HG03095 (cell line): ENCODE measurements around the gene PAN2.
"Not testable (repeated sequence)": the region's sequence is repeated elsewhere in the genome, so short reads cannot be mapped to it uniquely, and the experiment has no call there.

ENCODE experiments used
- ATAC-seq: cut with Tn5 transposase; IDR thresholded peaks from one replicate; pipeline ENCODE4 v1.9.1; 2021; ENCODE audit warnings: moderate library complexity; ENCODE audit not compliant: unreplicated experiment

The PAN2 gene

DNA sequence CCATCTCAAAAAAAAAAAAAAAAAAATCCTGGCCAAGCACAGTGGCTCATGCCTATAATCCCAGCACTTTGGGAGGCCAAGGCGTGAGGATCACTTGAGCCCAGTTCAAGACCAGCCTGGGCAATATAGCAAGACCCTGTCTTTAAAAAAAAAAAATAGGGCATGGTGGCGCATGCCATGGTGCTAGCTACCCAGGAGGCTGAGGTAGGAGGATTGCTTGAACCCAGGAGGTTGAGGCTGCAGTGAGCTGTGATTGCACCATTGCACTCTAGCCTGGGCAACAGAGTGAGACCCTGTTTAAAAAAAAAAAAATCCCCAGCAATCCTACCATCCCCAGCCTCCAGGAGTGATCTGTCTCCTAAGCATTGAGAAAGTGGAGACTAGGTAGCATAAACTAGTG lies 8.5 kb upstream of the PAN2 start:
- not testable (repeated sequence) for ATAC-seq

DNA sequence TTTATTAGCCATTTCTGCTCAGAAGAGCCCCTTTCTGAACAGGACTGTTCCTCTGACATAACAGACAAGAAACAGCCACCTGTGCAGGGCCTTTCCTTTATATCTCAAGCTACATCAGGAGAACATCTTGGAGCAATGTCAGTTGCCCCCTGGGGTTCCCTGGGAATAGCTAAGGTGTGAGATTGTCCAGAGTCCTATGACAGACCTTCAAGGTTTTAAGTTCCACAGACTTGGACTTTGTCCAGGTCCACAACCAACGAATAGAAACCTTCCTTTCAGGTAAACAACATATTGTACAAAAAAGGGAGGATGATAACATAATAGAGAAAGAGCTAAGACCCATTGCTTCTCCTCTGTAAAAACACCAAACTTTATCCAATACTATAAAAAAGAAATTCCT lies 7.8 kb upstream of the PAN2 start:
- no peak for ATAC-seq

DNA sequence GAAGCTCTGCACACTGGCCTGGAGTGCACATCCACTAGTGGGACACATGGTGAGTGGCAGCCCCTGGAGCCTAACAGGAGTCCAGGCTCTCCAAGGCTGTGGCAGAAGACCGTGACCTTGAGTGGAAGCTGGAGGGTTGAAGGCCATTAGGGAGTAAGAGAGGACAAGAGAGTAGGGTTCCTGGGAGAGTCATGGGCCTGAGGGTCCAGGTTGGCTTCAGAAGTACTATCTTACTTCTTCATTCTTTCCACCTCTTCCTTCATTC lies 5.3 kb upstream of the PAN2 start:
- no peak for ATAC-seq

DNA sequence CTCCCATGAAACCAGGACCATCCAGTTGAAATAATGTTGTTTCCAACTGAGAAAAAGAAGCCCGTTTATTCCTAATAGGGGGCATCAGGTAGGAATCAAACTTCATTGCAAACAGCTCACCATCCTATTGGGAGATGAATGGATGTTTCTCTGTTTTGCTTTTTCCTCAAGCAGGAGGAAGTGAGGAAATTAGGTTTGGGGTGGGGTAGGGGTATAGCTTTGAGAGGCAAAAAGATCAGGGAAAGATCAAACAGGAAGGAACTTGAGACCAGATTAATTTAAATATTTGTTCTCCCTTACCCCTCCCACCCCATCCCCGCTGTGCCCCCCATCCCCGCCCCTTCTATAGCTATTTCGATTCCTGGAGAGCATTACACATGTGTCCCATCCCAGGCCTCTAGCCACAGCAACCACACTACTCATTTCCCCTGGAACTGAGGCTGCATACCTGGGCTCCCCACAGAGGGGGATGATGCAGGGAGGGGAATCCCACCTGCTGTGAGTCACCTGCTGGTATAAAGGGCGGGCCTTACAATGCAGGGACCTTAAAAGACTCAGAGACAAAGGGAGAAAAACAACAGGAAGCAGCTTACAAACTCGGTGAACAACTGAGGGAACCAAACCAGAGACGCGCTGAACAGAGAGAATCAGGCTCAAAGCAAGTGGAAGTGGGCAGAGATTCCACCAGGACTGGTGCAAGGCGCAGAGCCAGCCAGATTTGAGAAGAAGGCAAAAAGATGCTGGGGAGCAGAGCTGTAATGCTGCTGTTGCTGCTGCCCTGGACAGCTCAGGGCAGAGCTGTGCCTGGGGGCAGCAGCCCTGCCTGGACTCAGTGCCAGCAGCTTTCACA lies 4.7 kb upstream of the PAN2 start, which contains the start of gene IL23A:
IL23A (plus strand) TSS at position 577 of the 850 bp plus-strand sequence; CDS start at position 738, 161 bp downstream.
- peak; percentile 40 for ATAC-seq

DNA sequence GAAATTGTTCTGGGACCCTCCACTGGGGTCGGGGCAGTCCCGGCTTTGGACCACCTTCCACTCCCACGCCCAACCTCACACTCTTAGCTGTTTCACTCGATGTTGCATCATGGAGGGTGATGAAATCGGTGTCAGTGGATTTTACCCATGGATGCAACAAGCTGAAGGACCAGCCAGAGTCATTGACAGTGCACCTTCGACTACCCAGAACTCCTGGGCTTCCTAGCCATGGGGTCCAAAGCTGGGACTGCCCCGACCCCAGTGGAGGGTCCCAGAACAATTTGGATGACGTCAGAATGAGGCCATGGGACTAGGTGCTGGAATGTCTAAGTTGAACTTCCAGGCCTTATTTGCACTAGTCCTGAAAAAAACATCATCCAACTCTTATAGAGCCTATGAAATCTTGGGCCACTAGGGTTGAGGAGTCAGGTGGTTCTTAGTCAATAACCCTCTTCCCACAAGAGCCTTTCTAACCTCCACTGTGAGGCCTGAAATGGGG lies 4.0 kb upstream of the PAN2 start:
- no peak for ATAC-seq

DNA sequence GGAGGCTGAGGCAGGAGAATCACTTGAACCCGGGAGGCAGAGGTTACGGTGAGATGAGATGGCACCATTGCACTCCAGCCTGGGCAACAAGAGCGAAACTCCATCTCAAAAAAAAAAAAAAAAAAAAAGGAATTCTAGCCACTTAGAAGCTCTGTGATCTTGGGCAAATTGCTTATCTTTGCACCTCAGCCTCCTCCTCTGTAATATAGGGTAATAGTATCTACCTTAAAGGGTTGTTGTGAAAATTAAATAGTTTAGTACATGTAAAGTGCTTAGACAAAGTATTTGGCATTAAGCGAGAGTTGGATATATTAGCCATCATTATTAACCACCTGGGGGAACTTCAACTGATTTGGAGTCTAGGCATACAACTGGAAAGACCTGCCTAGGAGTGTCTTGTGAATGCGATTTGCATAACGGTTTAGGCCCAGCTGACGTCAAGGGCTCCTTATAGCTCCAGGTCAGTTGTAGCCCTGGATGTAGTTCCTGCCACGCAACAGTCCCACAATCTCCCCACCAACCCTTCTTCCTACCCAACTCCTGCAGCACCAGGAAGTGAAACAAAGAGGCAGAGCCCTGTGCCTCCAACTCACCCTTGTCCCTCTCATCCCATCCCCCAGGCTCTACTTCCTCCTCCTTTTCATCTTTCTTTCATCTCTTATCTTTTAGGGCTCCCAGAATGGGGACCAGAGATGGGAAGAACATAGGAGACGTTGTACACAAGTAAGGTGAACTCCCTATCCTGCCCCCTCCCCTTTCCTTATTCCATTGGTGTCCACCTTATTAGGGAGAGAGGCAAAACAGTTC lies 2.8 kb upstream of the PAN2 start:
- no peak for ATAC-seq

DNA sequence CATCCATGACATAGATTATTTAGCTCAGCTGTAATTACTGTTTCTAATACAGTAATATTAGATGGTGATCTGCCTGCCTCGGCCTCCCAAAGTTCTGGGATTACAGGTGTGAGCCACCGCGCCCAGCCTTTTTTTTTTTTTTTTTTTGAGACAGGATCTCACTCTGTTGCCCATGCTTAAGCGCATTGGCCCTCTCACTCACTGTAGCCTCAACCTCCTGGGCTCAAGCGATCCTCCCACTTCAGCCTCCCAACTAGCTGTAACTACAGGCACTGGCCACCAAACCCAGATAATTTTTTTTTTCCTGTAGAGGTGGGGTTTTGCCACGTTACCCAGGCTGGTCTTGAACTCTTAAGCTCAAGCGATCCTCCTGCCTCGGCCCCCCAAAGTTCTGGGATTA lies 1.7 kb upstream of the PAN2 start:
- ATAC-seq, result not testable (repeated sequence)

DNA sequence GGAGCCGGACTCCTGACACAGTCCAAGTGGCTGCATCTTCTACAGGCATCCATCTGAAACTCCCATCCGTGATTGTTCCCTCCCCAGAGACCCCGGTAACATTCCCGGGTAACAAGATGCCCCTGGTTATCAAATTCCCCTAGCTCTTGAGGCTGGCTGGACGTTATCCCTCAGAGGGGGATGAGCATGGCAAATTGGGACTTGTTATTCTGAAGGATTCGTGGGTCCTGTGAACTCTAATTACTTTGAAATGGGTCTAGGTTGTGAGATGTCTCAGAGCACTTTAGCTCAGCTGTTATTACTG lies 642 bp upstream of the PAN2 start:
- ATAC-seq, result no peak

DNA sequence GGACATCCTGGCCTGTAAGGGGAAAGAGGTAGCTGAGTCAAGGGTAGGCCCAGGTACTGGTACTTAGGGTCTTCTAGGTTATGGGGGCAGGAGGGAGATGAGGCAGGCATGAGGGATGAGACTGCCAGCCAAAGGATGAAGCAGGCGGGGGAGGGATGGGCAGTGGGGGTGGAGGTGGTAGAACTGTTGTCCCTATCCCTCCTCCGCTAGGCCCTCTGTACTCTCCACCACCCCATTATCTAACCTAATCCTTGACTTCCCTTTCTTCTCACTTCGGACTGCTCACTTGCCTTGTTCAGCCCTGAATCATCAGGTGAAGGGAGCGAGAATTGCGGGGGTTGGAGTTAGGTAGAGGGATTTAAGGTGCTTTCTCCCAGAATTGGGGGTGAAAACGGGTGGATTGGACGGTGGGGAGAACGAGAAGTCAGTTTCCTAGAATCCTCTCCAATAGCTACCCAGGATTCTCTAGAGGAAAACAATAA lies 562 bp downstream of the PAN2 start:
- ATAC-seq, result no peak

DNA sequence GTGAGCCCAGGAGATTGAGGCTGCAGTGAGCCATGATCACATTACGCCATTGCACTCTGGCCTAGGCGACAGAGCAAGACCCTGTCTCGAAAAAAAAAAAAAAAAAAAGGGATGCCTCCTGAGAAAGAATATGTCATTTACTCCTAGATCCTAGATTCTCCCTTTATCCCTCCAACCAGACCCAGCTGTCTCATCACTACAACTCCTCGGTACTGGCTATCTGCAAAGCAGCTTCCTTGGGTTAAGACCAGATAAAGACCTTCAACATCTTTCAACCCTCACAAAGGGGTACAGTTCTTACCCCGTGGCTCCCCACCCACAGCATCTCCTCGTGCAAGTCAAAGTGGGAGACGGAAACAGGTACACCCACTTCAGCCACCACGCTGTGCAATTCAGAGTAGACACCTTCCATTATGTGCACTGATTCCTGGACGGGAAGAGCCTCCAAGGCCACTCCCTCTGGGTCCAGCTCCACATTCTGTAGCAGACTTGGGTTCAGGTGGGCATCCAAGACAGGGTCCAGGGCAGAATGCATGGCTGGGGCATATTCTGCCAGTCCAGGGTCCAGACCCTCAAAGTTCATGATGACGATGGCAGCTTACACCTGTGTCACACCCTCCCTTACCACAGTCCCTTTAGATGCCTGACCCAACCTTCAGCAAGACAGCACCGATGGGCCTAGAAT lies 1.1 kb downstream of the PAN2 start:
- ATAC-seq, result no peak

DNA sequence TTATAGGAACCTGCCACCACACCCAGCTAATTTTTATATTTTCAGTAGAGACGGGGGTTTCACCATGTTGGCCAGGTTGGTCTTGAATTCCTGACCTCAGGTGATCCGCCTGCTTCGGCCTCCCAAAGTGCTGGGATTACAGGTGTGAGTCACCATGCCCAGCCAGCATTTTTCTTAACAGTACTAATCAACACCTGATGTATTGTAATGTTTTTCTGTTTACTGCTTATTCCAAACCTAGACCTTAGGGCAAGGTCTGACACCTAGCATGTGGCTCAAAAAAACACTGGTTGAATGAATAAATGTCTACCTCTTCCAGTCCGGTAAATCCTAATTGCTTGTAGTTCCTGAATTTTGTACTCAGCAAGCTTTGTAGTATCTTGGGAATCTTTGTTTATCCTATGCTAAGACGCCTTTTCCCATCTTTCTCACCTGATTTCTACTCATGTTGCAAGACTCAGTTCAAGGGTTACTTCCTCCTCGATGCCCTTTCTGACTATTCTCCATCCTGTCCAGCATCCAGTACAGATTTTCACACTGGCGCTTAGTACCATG lies 2.8 kb downstream of the PAN2 start:
- ATAC-seq, result no peak

DNA sequence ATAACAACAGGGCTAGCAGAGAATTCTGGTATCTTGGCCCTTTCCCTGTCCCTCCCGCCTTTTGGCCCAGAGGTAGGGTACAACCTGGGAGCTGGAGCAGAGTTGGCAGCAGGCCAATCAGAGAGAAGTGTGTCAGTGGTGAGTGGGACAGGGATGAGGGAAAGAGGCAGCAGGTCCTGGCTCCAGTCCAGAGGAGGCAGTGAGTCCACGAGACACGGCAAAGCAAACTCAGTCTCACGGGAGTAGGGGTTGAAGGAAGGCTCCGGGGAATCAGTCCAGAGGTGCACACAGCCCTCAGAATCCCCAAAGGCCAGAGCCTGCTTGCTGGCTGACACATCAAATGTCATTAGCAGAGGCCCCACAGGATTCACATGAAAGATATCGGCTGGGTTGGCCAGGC lies 7.3 kb downstream of the PAN2 start:
- ATAC-seq, result no peak

DNA sequence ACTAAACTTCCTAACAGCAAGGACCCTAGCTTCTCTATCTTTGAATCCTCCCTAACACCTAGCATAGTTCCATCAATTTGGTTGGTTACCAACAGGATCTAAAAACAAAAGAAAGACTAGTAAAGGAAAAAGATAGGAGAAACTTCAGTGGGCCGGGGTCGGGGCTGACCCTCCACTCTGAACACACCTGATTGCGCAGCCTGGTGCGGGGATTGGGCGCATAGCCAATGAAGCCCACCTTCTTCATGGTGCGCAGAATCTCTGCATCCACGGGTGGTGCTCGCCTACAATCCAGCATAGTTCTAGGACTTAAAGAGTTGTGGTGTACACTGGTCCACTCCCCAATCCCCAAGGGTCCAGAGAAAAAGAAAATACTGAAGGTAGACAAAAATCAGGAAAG lies 7.7 kb downstream of the PAN2 start:
- ATAC-seq, result no peak

DNA sequence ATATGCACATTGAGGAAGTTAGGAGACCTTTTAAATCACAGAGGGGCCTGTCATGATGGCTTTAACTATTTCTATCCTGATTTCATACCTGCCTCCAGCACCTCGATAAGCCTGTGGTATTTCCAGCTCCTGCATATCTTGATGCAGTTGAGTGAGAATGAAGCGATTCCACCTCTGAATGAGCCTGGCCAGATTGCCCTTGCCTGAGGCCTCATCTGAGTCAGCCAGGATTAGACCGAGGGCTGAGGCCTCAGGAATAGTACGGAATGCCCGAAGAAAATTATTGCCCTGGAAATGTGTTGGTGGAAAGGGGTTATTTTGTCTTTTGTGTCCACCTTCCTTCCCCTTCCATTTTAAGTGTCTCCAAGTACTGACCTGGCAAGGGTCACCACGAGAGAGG lies 9.6 kb downstream of the PAN2 start:
- no peak for ATAC-seq

DNA sequence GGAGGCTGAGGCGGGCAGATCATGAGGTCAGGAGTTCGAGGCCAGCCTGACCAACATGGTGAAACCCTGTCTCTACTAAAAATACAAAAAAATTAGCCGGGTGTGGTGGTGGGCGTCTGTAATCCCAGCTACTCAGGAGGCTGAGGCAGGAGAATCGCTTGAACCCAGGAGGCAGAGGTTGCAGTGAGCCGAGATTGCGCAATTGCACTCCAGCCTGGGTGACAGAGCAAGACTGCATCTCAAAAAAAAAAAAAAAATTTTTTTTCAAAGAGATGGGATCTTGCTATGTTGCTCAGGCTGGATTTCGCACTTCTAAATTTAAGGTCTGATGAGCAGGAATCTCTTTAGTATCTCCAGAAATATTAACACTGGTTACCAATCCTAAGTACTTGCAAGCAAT lies 12.2 kb downstream of the PAN2 start:
- ATAC-seq, result not testable (repeated sequence)

DNA sequence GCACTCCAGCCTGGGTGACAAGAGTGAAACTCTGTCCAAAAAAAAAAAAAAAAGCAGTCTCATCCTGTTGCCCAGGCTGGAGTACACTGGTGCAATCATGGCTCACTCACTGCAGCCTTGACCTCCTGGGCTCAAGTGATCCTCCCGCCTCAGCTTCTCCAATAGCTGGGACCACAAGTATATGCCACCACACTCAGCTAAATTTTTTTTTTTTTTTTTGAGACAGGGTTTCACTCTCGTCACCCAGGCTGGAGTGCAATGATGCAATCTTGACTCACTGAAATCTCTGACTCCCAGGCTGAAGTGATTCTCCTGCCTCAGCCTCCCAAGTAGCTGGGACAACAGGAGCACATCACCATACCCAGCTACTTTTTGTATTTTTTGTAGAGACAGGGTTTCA lies 12.8 kb downstream of the PAN2 start:
- no peak for ATAC-seq

DNA sequence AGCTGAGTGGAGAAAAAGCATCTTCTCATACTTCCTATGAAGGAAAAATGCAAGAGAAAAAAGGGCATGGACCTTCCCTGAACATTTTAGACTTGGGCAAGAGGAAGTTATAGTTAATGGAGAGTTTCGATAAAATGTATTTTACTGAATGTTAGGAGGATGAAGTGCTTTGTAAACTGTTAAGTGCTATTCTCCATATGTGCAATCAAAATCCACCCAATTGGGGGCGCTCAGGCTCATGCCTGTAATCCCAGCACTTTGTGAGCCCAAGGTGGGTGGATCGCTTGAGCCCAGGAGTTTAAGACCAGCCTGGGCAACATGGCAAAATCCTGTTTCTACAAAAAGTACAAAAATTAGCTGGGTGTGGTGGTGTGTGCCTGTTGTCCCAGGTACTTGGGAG lies 16.1 kb downstream of the PAN2 start:
- ATAC-seq, result no peak

DNA sequence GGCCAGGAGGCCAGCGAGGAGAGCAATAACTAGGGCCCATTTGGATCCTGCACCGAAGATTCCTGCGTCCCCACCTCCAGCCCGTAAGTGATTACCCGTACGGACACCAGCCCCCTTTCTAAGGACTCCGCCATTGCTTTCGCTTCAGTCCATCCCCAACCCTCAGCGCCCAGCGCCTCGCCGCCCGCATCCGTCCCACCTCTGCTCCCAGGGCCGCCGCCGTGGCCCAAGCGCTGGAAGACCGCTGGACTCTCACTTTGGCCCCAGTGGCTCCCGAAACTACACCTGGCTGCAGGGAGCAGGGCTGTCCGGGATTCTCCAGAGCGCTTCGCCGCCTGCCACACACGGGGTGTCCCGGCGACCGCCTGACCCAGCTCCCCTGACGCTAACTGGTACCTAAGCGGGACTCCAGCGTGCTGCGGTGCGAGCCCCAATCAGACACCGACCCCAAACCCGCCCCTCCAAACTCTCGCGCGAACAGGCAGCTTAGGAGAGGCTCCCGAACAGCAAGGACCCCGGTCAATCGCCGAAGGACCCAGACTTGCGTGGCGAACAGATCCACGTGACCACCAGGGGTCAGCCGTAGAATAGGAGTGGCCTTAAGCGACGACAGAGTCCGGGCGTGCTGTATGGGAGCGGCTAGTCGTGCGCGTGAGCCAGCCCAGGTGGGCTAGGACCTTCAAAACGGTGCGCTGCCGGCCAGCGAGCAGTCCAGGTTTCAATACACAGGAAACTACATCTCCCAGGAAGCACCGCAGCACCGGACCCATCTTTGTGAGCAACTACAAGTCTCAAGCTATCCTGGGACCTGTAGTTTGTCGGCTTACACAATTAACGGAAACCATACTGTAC lies 18.0 kb downstream of the PAN2 start, which contains the start of gene CNPY2:
CNPY2 (minus strand) TSS at position 367 of the 852 bp plus-strand sequence. CDS start 771 bp downstream, outside the sequence.
- peak; percentile 88 for ATAC-seq

DNA sequence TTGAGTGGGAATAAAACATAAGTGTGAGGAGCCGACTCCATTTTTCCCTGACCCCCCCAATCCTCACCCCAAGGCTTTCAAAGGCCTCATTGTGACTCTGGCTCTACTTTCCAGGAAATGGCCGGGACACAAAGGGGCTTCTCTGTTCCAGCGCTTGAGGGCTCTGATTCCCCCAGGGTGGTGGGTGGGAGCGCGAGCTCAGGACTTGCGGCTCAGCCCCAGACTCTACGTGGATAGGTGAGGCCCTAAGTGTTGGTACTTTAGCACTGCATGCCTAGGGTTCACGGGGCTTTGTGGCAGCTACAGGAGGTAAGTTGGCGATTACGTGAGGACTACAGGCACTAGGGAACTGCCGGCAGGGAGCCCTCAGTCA lies 18.6 kb downstream of the PAN2 start:
- ATAC-seq, result no peak

DNA sequence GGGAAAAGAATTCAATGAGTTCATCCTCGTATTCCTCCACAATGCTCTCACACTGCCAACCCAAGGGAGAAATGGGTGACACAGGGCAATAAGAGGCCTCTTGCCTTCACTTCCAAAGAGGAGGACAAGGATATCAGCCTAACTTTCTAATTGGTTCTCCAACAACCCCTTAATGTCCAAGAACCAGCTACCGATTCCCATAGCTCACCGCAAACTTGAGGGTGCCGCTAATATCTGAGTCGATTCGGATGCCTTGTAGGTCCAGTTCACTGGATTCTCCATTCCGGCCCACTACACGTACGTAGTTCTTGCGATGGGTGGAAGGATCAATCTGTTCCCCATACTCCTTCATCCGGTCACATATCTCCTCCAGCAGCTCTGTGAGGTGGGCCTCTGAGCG lies 22.8 kb downstream of the PAN2 start:
- ATAC-seq, result no peak
